Measurements from ENCODE around the gene MAP3K21. TPM values are rescaled to one million over a fixed set of nuclear protein-coding genes. Genes with fewer than 3 reads are reported as not detected.
A peak's percentile ranks its signal among the peaks of the same experiment; 100 is the strongest.

The MAP3K21 gene
- total RNA-seq, 4 donors from 2014 or later, result 6.4 to 12.4 (median 9.0) TPM

GRCh38 chr1:233361876-233362275 lies 34.4 kb downstream of the MAP3K21 start:
- Histone ChIP-seq H3K4me1 (peaks cover 0 to under 1% of the 10 kb centered on the region in 2 donors), H3K4me3 (replicated peaks in 1 of 3) (no peak overlapping the region), H3K9me3 (no peaks in the 10 kb centered on the region), H3K27ac (no peak overlapping the region), H3K36me3 (no peaks in the 10 kb centered on the region), H3K27me3 (no peaks in the 10 kb centered on the region)
- intact Hi-C loops (cut with DNase I), result no loop called here
- 70 to 77% methylated on average over 19 of the region's 19 CpGs for WGBS, 2 donors
- DNase-seq, result no peak
- TF ChIP-seq POLR2A (IDR thresholded peaks at IDR 0.05), result no peak
- TF ChIP-seq, protein P1, sequence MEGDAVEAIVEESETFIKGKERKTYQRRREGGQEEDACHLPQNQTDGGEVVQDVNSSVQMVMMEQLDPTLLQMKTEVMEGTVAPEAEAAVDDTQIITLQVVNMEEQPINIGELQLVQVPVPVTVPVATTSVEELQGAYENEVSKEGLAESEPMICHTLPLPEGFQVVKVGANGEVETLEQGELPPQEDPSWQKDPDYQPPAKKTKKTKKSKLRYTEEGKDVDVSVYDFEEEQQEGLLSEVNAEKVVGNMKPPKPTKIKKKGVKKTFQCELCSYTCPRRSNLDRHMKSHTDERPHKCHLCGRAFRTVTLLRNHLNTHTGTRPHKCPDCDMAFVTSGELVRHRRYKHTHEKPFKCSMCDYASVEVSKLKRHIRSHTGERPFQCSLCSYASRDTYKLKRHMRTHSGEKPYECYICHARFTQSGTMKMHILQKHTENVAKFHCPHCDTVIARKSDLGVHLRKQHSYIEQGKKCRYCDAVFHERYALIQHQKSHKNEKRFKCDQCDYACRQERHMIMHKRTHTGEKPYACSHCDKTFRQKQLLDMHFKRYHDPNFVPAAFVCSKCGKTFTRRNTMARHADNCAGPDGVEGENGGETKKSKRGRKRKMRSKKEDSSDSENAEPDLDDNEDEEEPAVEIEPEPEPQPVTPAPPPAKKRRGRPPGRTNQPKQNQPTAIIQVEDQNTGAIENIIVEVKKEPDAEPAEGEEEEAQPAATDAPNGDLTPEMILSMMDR (IDR thresholded peaks at IDR 0.05), result no peak

GRCh38 chr1:233362743-233363142 lies 35.2 kb downstream of the MAP3K21 start:
- no peak for TF ChIP-seq POLR2A (IDR thresholded peaks at IDR 0.05)

DNA sequence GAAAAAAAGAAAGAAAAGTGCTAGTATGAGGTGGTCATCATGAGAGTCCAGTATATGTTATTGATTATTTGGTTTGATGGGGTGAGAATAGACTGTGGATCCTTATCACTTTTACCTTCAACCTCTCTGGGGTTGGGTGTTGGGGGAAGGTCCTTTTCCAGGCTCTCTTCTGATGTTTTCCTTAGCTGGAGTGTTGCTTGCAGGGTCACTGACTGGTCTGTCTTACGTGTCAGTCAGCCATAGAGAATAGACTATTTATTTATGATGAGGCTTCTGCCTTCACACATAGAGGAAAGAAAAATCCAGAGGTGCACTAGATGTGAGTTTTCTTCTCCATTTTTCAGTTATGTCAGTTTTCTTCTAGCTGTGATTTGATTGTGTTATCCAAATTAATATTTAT lies 36.5 kb downstream of the MAP3K21 start:
- H3K36me3 ChIP-seq, result no peaks in the 10 kb centered on the region
- no peaks in the 10 kb centered on the region for H3K9me3 ChIP-seq
- peaks cover 12 to 18% of the 10 kb centered on the region in 2 donors for H3K4me1 ChIP-seq
- H3K27me3 ChIP-seq, result no peaks in the 10 kb centered on the region
- WGBS, 2 donors, result 59 to 69% methylated on average over 1 of the region's 1 CpG
- DNase-seq, result no peak
- no peak overlapping the region for H3K27ac ChIP-seq
- no peak overlapping the region for H3K4me3 ChIP-seq (replicated peaks in 1 of 3)
- intact Hi-C loops (cut with DNase I), result no loop called here
- TF ChIP-seq POLR2A (IDR thresholded peaks at IDR 0.05), result no peak
- TF ChIP-seq, protein P1 (IDR thresholded peaks at IDR 0.05), result no peak

More at GRCh38 chr1:233362743-233363142, 35.2 kb downstream of the MAP3K21 start:
- DNase-seq, result no peak
- WGBS, 2 donors, result 95 to 97% methylated on average over 1 of the region's 1 CpG
- no peaks in the 10 kb centered on the region for H3K9me3 ChIP-seq
- no peak overlapping the region for H3K27ac ChIP-seq
- H3K27me3 ChIP-seq, result no peaks in the 10 kb centered on the region
- no peak overlapping the region for H3K4me3 ChIP-seq (replicated peaks in 1 of 3)
- H3K36me3 ChIP-seq, result no peaks in the 10 kb centered on the region
- intact Hi-C loops (cut with DNase I), result no loop called here
- H3K4me1 ChIP-seq, result peaks cover 6 to 9% of the 10 kb centered on the region in 2 donors

GRCh38 chr1:233364695-233365539 lies 37.4 kb downstream of the MAP3K21 start:
- H3K9me3 ChIP-seq, result no peaks in the 10 kb centered on the region
- peaks cover 12 to 18% of the 10 kb centered on the region in 2 donors for H3K4me1 ChIP-seq
- H3K36me3 ChIP-seq, result no peaks in the 10 kb centered on the region
- intact Hi-C loops (cut with DNase I), result no loop called here
- no peaks in the 10 kb centered on the region for H3K27me3 ChIP-seq
- DNase-seq, result no peak
- TF ChIP-seq, protein P1 (IDR thresholded peaks at IDR 0.05), result peak in 5 of 6 experiments; percentile 37 to 75 (median 61)
- TF ChIP-seq POLR2A (IDR thresholded peaks at IDR 0.05), result no peak
- no peak overlapping the region for H3K27ac ChIP-seq
- no peak overlapping the region for H3K4me3 ChIP-seq (replicated peaks in 1 of 3)
- 79 to 82% methylated on average over 5 of the region's 5 CpGs for WGBS, 2 donors

GRCh38 chr1:233366575-233366974 lies 39.1 kb downstream of the MAP3K21 start:
- no peak overlapping the region for H3K4me3 ChIP-seq (replicated peaks in 1 of 3)
- peaks cover 12 to 18% of the 10 kb centered on the region in 2 donors for H3K4me1 ChIP-seq
- DNase-seq, result no peak
- no peaks in the 10 kb centered on the region for H3K27me3 ChIP-seq
- 76 to 85% methylated on average over 3 of the region's 3 CpGs for WGBS, 2 donors
- TF ChIP-seq POLR2A (IDR thresholded peaks at IDR 0.05), result no peak
- TF ChIP-seq, protein P1 (IDR thresholded peaks at IDR 0.05), result no peak
- no peaks in the 10 kb centered on the region for H3K9me3 ChIP-seq
- no peak overlapping the region for H3K27ac ChIP-seq
- intact Hi-C loops (cut with DNase I), result no loop called here
- H3K36me3 ChIP-seq, result no peaks in the 10 kb centered on the region

Data from thyroid gland (tissue), 4 donors.